K562 (cell line): ENCODE measurements around the gene FTH1. TPM values are rescaled to one million over a fixed set of nuclear protein-coding genes. Genes with fewer than 3 reads are reported as not detected.

Experiments used
- EWSR1 ChIP-seq: fragments of 450-650 bp; IDR thresholded peaks from 2 replicates; pipeline ENCODE4 v1.6.1; 2018; ENCODE audit warnings: borderline replicate concordance, mild to moderate bottlenecking, low read depth, moderate library complexity; ENCODE audit not compliant: partially characterized antibody
- GATAD2A ChIP-seq: fragments of 450-650 bp; IDR thresholded peaks from 2 replicates; pipeline ENCODE4 v1.6.1; 2017
- ILF3 ChIP-seq: fragments of 450-650 bp; IDR thresholded peaks from 2 replicates; pipeline ENCODE4 v1.6.1; 2018; ENCODE audit warnings: antibody characterized with exemption, mild to moderate bottlenecking, moderate library complexity, borderline replicate concordance
- KLF1 ChIP-seq: fragments of 450-650 bp; IDR thresholded peaks from 2 replicates; pipeline ENCODE4 v1.6.1; 2016; ENCODE audit warnings: missing genetic modification characterization, missing compliant biosample characterization
- NELFE ChIP-seq: IDR thresholded peaks from 2 replicates; pipeline ENCODE4 v1.6.1; 2011; ENCODE audit warnings: mild to moderate bottlenecking; ENCODE audit not compliant: insufficient read depth, insufficient read length
- TFAP4 ChIP-seq: sonication (generic); formaldehyde crosslinking; IDR thresholded peaks from 2 replicates; pipeline ENCODE4 v1.8.0; 2022; ENCODE audit warnings: missing genetic modification reagents, mild to moderate bottlenecking, moderate library complexity, borderline replicate concordance
- ZNF407 ChIP-seq: fragments of 450-650 bp; IDR thresholded peaks from 2 replicates; pipeline ENCODE4 v1.6.1; 2016; ENCODE audit warnings: low read depth
- polyA plus RNA-seq, 8 experiments: library from polyadenylated mRNA; depleted of rRNA in 4 of 8; stranded (reverse) in 5 of 8; unstranded in 3 of 8; fragments of >200 nt; fragmentation: Nextera tagmentation in 2 of 8; fragmentation: Illumina TruSeq in 1 of 8; extraction: Ambion mirVana in 2 of 8; extraction: Trizol in 1 of 8; gene quantifications; 2 replicates each; pipeline versions ENCODE4 v1.2.1 to v1.2.3, GENCODE V29; 2011 to 2014; ENCODE audit warnings: inconsistent platforms in 1 of 8, missing spikeins in 1 of 8
- total RNA-seq, 7 experiments: library from RNA; depleted of rRNA in 6 of 7; stranded (reverse); fragments of >200 nt in 6 of 7; fragmentation: Illumina TruSeq in 2 of 7; extraction: Trizol in 2 of 7; gene quantifications; 2 replicates each; pipeline versions ENCODE4 v1.2.1 to v1.2.3, GENCODE V29; 2011 to 2021; ENCODE audit warnings: low replicate concordance in 1 of 7
- TF ChIP-seq, protein P1 (sequence below), 3 experiments: fragments of 200-800 bp in 1 of 3; sonication (Bioruptor generic) in 1 of 3; sonication (generic) in 1 of 3; formaldehyde crosslinking in 1 of 3; IDR thresholded peaks; 2 replicates each; pipeline versions ENCODE4 v1.6.1 to v1.8.0; 2016 to 2022; ENCODE audit warnings: mild to moderate bottlenecking in 2 of 3, missing compliant biosample characterization in 2 of 3, missing genetic modification characterization in 2 of 3, missing genetic modification reagents in 1 of 3
- TF ChIP-seq, protein P2 (sequence below): fragments of 250-450 bp; sonication (Bioruptor Pico); IDR thresholded peaks from 2 replicates; pipeline ENCODE4 v1.8.0; 2021; ENCODE audit warnings: moderate library complexity, mild to moderate bottlenecking, inconsistent platforms

The FTH1 gene
- total and polyA plus RNA-seq, 9 of the 15 experiments (the other 6 are each of a cell fraction or from before 2014, with no cell fraction given), result 370 to 3,146 (median 802) TPM

GRCh38 chr11:61940466-61940865 is 27.0 kb downstream of the FTH1 start (continued):
- TF ChIP-seq ZNF407, result no peak
- TF ChIP-seq NELFE, result no peak
- no peak for TF ChIP-seq KLF1 (tag)
- no peak for TF ChIP-seq GATAD2A
- TF ChIP-seq, protein P1, sequence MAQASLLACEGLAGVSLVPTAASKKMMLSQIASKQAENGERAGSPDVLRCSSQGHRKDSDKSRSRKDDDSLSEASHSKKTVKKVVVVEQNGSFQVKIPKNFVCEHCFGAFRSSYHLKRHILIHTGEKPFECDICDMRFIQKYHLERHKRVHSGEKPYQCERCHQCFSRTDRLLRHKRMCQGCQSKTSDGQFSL (CRISPR knock-in tag; IDR thresholded peaks at IDR 0.05), result no peak
- TF ChIP-seq, protein P1 (tag; IDR thresholded peaks at IDR 0.05), result no peak
- TF ChIP-seq TFAP4, result no peak
- TF ChIP-seq, protein P2, sequence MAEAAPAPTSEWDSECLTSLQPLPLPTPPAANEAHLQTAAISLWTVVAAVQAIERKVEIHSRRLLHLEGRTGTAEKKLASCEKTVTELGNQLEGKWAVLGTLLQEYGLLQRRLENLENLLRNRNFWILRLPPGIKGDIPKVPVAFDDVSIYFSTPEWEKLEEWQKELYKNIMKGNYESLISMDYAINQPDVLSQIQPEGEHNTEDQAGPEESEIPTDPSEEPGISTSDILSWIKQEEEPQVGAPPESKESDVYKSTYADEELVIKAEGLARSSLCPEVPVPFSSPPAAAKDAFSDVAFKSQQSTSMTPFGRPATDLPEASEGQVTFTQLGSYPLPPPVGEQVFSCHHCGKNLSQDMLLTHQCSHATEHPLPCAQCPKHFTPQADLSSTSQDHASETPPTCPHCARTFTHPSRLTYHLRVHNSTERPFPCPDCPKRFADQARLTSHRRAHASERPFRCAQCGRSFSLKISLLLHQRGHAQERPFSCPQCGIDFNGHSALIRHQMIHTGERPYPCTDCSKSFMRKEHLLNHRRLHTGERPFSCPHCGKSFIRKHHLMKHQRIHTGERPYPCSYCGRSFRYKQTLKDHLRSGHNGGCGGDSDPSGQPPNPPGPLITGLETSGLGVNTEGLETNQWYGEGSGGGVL (CRISPR knock-in tag), result no peak
- TF ChIP-seq EWSR1, result no peak
- TF ChIP-seq ILF3, result no peak
